ENCODE data around the gene CACNA2D3. TPM values are rescaled to one million over a fixed set of nuclear protein-coding genes. Genes with fewer than 3 reads are reported as not detected.

The CACNA2D3 gene
- total RNA-seq, 2 experiments from 2014 or later = not detected

DNA sequence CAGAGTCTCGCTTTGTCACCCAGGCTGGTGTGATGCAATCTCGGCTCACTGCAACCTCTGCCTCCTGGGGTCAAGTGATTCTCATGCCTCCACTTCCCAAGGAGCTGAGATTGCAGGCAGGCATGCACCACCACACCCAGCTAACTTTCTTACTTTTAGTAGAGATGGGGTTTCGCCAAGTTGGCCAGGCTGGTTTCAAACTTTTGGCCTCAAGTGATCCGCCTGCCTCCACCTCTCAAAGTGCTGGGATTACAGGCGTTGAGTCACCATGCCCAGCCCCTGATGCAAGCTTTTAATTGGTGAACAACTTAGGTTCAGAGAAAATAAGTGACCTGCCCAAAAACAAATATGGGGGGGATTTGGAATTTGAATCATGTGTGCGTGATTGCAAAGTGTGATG, 559.4 kb downstream of the CACNA2D3 start:
- Histone ChIP-seq H3K4me2 (ENCODE audit: low read length) (no peak overlapping the region), H3K9me3 (ENCODE audit: low read length) (no peaks in the 10 kb centered on the region), H3K4me3 (ENCODE audit: low read depth, low read length, poor library complexity, severe bottlenecking) (no peak overlapping the region), H3K9me2 (ENCODE audit: insufficient read depth, low read length) (no peaks in the 10 kb centered on the region), H4K20me1 (ENCODE audit: insufficient read depth, low read length) (no peaks in the 10 kb centered on the region), H2AFZ (ENCODE audit: low read length) (no peak overlapping the region), H3K27ac (ENCODE audit: low read depth, low read length, poor library complexity, severe bottlenecking) (no peak overlapping the region), H3K36me3 (ENCODE audit: insufficient read depth, low read length) (no peaks in the 10 kb centered on the region), H3K4me1 (ENCODE audit: insufficient read depth, low read length, poor library complexity, severe bottlenecking) (no peaks in the 10 kb centered on the region), H3K79me2 (ENCODE audit: insufficient read depth, low read depth, low read length) (no peaks in the 10 kb centered on the region)
- TF ChIP-seq EZH2phosphoT487 (IDR thresholded peaks at IDR 0.05; ENCODE audit: borderline replicate concordance, low read depth, low read length) = no peak
- TF ChIP-seq, protein P1, sequence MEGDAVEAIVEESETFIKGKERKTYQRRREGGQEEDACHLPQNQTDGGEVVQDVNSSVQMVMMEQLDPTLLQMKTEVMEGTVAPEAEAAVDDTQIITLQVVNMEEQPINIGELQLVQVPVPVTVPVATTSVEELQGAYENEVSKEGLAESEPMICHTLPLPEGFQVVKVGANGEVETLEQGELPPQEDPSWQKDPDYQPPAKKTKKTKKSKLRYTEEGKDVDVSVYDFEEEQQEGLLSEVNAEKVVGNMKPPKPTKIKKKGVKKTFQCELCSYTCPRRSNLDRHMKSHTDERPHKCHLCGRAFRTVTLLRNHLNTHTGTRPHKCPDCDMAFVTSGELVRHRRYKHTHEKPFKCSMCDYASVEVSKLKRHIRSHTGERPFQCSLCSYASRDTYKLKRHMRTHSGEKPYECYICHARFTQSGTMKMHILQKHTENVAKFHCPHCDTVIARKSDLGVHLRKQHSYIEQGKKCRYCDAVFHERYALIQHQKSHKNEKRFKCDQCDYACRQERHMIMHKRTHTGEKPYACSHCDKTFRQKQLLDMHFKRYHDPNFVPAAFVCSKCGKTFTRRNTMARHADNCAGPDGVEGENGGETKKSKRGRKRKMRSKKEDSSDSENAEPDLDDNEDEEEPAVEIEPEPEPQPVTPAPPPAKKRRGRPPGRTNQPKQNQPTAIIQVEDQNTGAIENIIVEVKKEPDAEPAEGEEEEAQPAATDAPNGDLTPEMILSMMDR (conservative IDR thresholded peaks at IDR 0.05; ENCODE audit: low read length) = no peak
- no peak for DNase-seq (ENCODE audit: low spot score)
- intact Hi-C loops (cut with micrococcal nuclease; ENCODE audit: unreplicated experiment) = no loop called here
- ChIA-PET CTCF (ENCODE audit: unreplicated experiment) (no interaction called here), POLR2A (no interaction called here)
- BruUV-seq (replicated peaks) = no TSS peak

DNA sequence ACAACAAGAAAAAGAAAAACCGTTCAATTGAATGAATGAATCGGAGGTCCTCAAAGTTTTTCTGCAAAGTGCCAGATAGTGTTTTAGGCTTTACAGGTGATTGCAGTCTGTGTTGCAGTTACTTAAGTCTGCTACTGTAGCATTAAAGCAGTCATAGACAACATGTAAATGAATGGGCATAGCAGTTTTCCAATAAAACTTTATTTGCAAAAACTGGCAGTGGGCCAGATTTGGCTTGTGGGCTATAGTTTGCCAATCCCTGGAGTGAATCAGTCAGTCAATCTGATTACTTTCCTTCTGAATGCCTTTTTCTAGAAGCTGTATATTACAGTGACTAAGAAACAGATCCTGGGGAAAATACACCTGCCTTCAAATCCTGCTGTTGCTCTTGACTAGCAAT, 562.9 kb downstream of the CACNA2D3 start:
- no peak for DNase-seq (ENCODE audit: low spot score)

DNA sequence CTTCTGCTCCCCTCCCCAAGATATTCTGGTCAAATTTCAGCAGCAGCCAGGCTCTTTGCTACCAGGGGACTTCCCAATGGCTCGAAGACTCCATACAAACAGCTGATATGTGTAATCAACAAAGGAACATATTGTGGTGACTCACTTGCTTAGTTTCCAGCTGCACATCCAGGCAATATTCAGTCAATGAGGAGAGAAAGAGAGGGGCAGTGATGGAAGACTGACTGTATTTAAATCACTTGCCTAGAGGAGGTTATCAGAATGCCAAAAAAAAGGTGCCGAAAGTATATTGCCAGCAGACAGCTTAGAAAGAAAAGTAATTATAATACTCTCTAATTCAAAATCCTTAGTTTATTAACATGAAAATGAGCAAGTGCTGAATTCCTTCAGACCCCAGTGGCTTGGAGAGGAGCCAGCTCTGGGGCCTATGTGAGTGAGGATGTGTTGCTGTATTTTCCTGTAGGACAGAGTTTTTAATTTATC, 569.0 kb downstream of the CACNA2D3 start:
- H3K36me3 ChIP-seq (ENCODE audit: insufficient read depth, low read length) = no peaks in the 10 kb centered on the region
- POLR2A ChIA-PET = interaction anchor here (0.5 to 0.6 kb wide), 2 partner anchors 12 to 75 kb away, joined by 3 to 4 read pairs; no protein-coding TSS in a partner anchor
- no peaks in the 10 kb centered on the region for H3K9me2 ChIP-seq (ENCODE audit: insufficient read depth, low read length)
- no peaks in the 10 kb centered on the region for H4K20me1 ChIP-seq (ENCODE audit: insufficient read depth, low read length)
- H3K4me1 ChIP-seq (ENCODE audit: insufficient read depth, low read length, poor library complexity, severe bottlenecking) = no peaks in the 10 kb centered on the region
- H3K27ac ChIP-seq (ENCODE audit: low read depth, low read length, poor library complexity, severe bottlenecking) = no peak overlapping the region
- no peak overlapping the region for H2AFZ ChIP-seq (ENCODE audit: low read length)
- intact Hi-C loops (cut with micrococcal nuclease; ENCODE audit: unreplicated experiment) = no loop called here
- H3K9me3 ChIP-seq (ENCODE audit: low read length) = no peaks in the 10 kb centered on the region
- CTCF ChIA-PET (ENCODE audit: unreplicated experiment) = no interaction called here
- BruUV-seq (replicated peaks) = no TSS peak
- H3K4me3 ChIP-seq (ENCODE audit: low read depth, low read length, poor library complexity, severe bottlenecking) = no peak overlapping the region
- H3K4me2 ChIP-seq (ENCODE audit: low read length) = no peak overlapping the region
- DNase-seq (ENCODE audit: low spot score) = no peak
- H3K79me2 ChIP-seq (ENCODE audit: insufficient read depth, low read depth, low read length) = no peaks in the 10 kb centered on the region
- TF ChIP-seq EZH2phosphoT487 (IDR thresholded peaks at IDR 0.05; ENCODE audit: borderline replicate concordance, low read depth, low read length) = no peak
- TF ChIP-seq, protein P1 (conservative IDR thresholded peaks at IDR 0.05; ENCODE audit: low read length) = no peak

More for the DNA sequence above, 562.9 kb downstream of the CACNA2D3 start:
- intact Hi-C loops (cut with micrococcal nuclease; ENCODE audit: unreplicated experiment) = no loop called here
- POLR2A ChIA-PET = no interaction called here
- no peak overlapping the region for H3K4me2 ChIP-seq (ENCODE audit: low read length)
- BruUV-seq (replicated peaks) = no TSS peak
- H3K4me3 ChIP-seq (ENCODE audit: low read depth, low read length, poor library complexity, severe bottlenecking) = no peak overlapping the region
- CTCF ChIA-PET (ENCODE audit: unreplicated experiment) = no interaction called here
- no peaks in the 10 kb centered on the region for H3K9me2 ChIP-seq (ENCODE audit: insufficient read depth, low read length)
- TF ChIP-seq, protein P1 (conservative IDR thresholded peaks at IDR 0.05; ENCODE audit: low read length) = no peak
- no peak for TF ChIP-seq EZH2phosphoT487 (IDR thresholded peaks at IDR 0.05; ENCODE audit: borderline replicate concordance, low read depth, low read length)
- no peaks in the 10 kb centered on the region for H3K36me3 ChIP-seq (ENCODE audit: insufficient read depth, low read length)
- no peaks in the 10 kb centered on the region for H3K4me1 ChIP-seq (ENCODE audit: insufficient read depth, low read length, poor library complexity, severe bottlenecking)
- no peaks in the 10 kb centered on the region for H3K79me2 ChIP-seq (ENCODE audit: insufficient read depth, low read depth, low read length)
- H3K9me3 ChIP-seq (ENCODE audit: low read length) = no peaks in the 10 kb centered on the region
- no peaks in the 10 kb centered on the region for H4K20me1 ChIP-seq (ENCODE audit: insufficient read depth, low read length)
- no peak overlapping the region for H2AFZ ChIP-seq (ENCODE audit: low read length)
- H3K27ac ChIP-seq (ENCODE audit: low read depth, low read length, poor library complexity, severe bottlenecking) = no peak overlapping the region
